Stimulated activated CD4-positive, alpha-beta T cell treated with anti-CD3 and anti-CD28 coated beads, Interleukin-15, amount 100 ng/mL, for 24 hours (primary cell): ENCODE measurements around the gene PRADC1.
"Not testable (repeated sequence)": the region's sequence is repeated elsewhere in the genome, so short reads cannot be mapped to it uniquely, and the experiment has no call there.

Experiments
- DNase-seq: peaks from one replicate; pipeline ENCODE4 v3.0.0-alpha.2; 2020

The PRADC1 gene

GRCh38 chr2:73200281-73200680 is 32.8 kb downstream of the PRADC1 start:
- not testable (repeated sequence) for DNase-seq

- DNase-seq, result no peak
Observed at GRCh38 chr2:73197579-73197978, 35.5 kb downstream of the PRADC1 start.

- DNase-seq, result no peak
Observed at GRCh38 chr2:73187549-73187948, 45.5 kb downstream of the PRADC1 start.

GRCh38 chr2:73185965-73186364 is 47.1 kb downstream of the PRADC1 start:
- DNase-seq, result no peak
